Rectal smooth muscle tissue (tissue), 1 donor: ENCODE data around the gene SLC35A5.

ENCODE experiments used
- H3K27ac ChIP-seq: one replicate; pipeline ENCODE4 v1.7.0; 2013; ENCODE audit warnings: low read depth, low read length, inconsistent platforms
- H3K27me3 ChIP-seq: one replicate; pipeline ENCODE4 v1.7.0; 2013; ENCODE audit warnings: low read length; ENCODE audit not compliant: control insufficient read depth, insufficient read depth
- H3K36me3 ChIP-seq: one replicate; pipeline ENCODE4 v1.7.0; 2013; ENCODE audit warnings: low read length; ENCODE audit not compliant: control insufficient read depth, insufficient read depth
- H3K4me1 ChIP-seq: one replicate; pipeline ENCODE4 v1.7.0; 2013; ENCODE audit warnings: low read length; ENCODE audit not compliant: control insufficient read depth, insufficient read depth
- H3K4me3 ChIP-seq: one replicate; pipeline ENCODE4 v1.7.0; 2013; ENCODE audit warnings: low read length
- H3K9ac ChIP-seq: one replicate; pipeline ENCODE4 v1.7.0; 2013; ENCODE audit warnings: low read length

The SLC35A5 gene

GRCh38 chr3:112610121-112610520 is 48.3 kb downstream of the SLC35A5 start:
- Histone ChIP-seq H3K27me3 (no peaks in the 10 kb centered on the region), H3K36me3 (peaks cover 1% of the 10 kb centered on the region), H3K4me1 (no peaks in the 10 kb centered on the region), H3K9ac (no peak overlapping the region), H3K4me3 (no peak overlapping the region), H3K27ac (no peak overlapping the region)

- no peaks in the 10 kb centered on the region for H3K27me3 ChIP-seq
- H3K9ac ChIP-seq = no peak overlapping the region
- H3K4me1 ChIP-seq = no peaks in the 10 kb centered on the region
- no peak overlapping the region for H3K27ac ChIP-seq
- no peak overlapping the region for H3K4me3 ChIP-seq
- peaks cover 2% of the 10 kb centered on the region for H3K36me3 ChIP-seq
These were observed 50.1 kb downstream of the SLC35A5 start for GRCh38 chr3:112611752-112612515.

- Histone ChIP-seq H3K27me3 (no peaks in the 10 kb centered on the region), H3K4me1 (no peaks in the 10 kb centered on the region), H3K27ac (no peak overlapping the region), H3K36me3 (peaks cover 2% of the 10 kb centered on the region), H3K9ac (no peak overlapping the region), H3K4me3 (no peak overlapping the region)
These were observed 54.3 kb downstream of the SLC35A5 start for GRCh38 chr3:112615989-112616731.

GRCh38 chr3:112617285-112617684 is 55.4 kb downstream of the SLC35A5 start:
- H3K27ac ChIP-seq = no peak overlapping the region
- H3K36me3 ChIP-seq = peaks cover 2% of the 10 kb centered on the region

GRCh38 chr3:112619295-112619694 is 57.5 kb downstream of the SLC35A5 start:
- no peaks in the 10 kb centered on the region for H3K27me3 ChIP-seq
- no peak overlapping the region for H3K27ac ChIP-seq
- no peak overlapping the region for H3K9ac ChIP-seq
- H3K4me1 ChIP-seq = no peaks in the 10 kb centered on the region
- peaks cover 2% of the 10 kb centered on the region for H3K36me3 ChIP-seq
- no peak overlapping the region for H3K4me3 ChIP-seq

More at GRCh38 chr3:112617285-112617684, 55.4 kb downstream of the SLC35A5 start:
- no peak overlapping the region for H3K9ac ChIP-seq
- no peak overlapping the region for H3K4me3 ChIP-seq
- H3K4me1 ChIP-seq = no peaks in the 10 kb centered on the region
- H3K27me3 ChIP-seq = no peaks in the 10 kb centered on the region

GRCh38 chr3:112623213-112623612 is 61.4 kb downstream of the SLC35A5 start:
- H3K4me3 ChIP-seq = no peak overlapping the region
- no peak overlapping the region for H3K27ac ChIP-seq
- no peaks in the 10 kb centered on the region for H3K36me3 ChIP-seq
- H3K9ac ChIP-seq = no peak overlapping the region
- H3K27me3 ChIP-seq = no peaks in the 10 kb centered on the region
- H3K4me1 ChIP-seq = peaks cover 3% of the 10 kb centered on the region

GRCh38 chr3:112623717-112624116 is 61.9 kb downstream of the SLC35A5 start:
- H3K4me3 ChIP-seq = no peak overlapping the region
- no peaks in the 10 kb centered on the region for H3K27me3 ChIP-seq
- peaks cover 4% of the 10 kb centered on the region for H3K4me1 ChIP-seq
- no peak overlapping the region for H3K27ac ChIP-seq
- H3K36me3 ChIP-seq = no peaks in the 10 kb centered on the region
- no peak overlapping the region for H3K9ac ChIP-seq

- Histone ChIP-seq H3K27ac (no peak overlapping the region), H3K4me1 (peaks cover 21% of the 10 kb centered on the region), H3K4me3 (no peak overlapping the region), H3K36me3 (no peaks in the 10 kb centered on the region), H3K9ac (no peak overlapping the region), H3K27me3 (no peaks in the 10 kb centered on the region)
These were observed 65.6 kb downstream of the SLC35A5 start for GRCh38 chr3:112627419-112627818.

GRCh38 chr3:112627919-112628466 is 66.1 kb downstream of the SLC35A5 start:
- Histone ChIP-seq H3K4me1 (peaks cover 26% of the 10 kb centered on the region), H3K27ac (peak overlapping the region; percentile 7)

GRCh38 chr3:112629425-112629824 is 67.6 kb downstream of the SLC35A5 start:
- H3K27ac ChIP-seq = peak overlapping the region; percentile 72
- H3K9ac ChIP-seq = no peak overlapping the region
- no peaks in the 10 kb centered on the region for H3K27me3 ChIP-seq
- no peaks in the 10 kb centered on the region for H3K36me3 ChIP-seq
- peaks cover 40% of the 10 kb centered on the region for H3K4me1 ChIP-seq
- no peak overlapping the region for H3K4me3 ChIP-seq

More at GRCh38 chr3:112627919-112628466, 66.1 kb downstream of the SLC35A5 start:
- no peaks in the 10 kb centered on the region for H3K27me3 ChIP-seq
- H3K4me3 ChIP-seq = no peak overlapping the region
- no peaks in the 10 kb centered on the region for H3K36me3 ChIP-seq
- no peak overlapping the region for H3K9ac ChIP-seq

- Histone ChIP-seq H3K27ac (peak overlapping the region; percentile 27), H3K4me1 (peaks cover 53% of the 10 kb centered on the region), H3K27me3 (no peaks in the 10 kb centered on the region), H3K9ac (no peak overlapping the region), H3K4me3 (no peak overlapping the region), H3K36me3 (no peaks in the 10 kb centered on the region)
These were observed 69.4 kb downstream of the SLC35A5 start for GRCh38 chr3:112631257-112631656.

GRCh38 chr3:112632596-112632995 is 70.8 kb downstream of the SLC35A5 start:
- Histone ChIP-seq H3K4me3 (no peak overlapping the region), H3K9ac (no peak overlapping the region), H3K27me3 (no peaks in the 10 kb centered on the region), H3K4me1 (peaks cover 65% of the 10 kb centered on the region), H3K27ac (peak overlapping the region; percentile 37), H3K36me3 (no peaks in the 10 kb centered on the region)
